BE2C (cell line): ENCODE results near the gene ZNF549.

Source experiments
- DNase-seq: peaks from one replicate; pipeline ENCODE4 v3.0.0-alpha.2; 2020
- H3K27me3 ChIP-seq: fragments of 250-450 bp; sonication (Bioruptor Pico); 2 replicates; pipeline ENCODE4 v1.5.1; 2020; ENCODE audit warnings: mild to moderate bottlenecking
- H3K36me3 ChIP-seq: fragments of 250-450 bp; sonication (Bioruptor Pico); 2 replicates; pipeline ENCODE4 v1.5.1; 2020; ENCODE audit warnings: mild to moderate bottlenecking
- H3K4me1 ChIP-seq: fragments of 250-450 bp; sonication (Bioruptor Pico); 2 replicates; pipeline ENCODE4 v1.5.1; 2020
- H3K4me3 ChIP-seq: 2 replicates; pipeline ENCODE4 v1.5.1; 2011; ENCODE audit warnings: low read depth, low read length
- H3K9me3 ChIP-seq: fragments of 250-450 bp; sonication (Bioruptor Pico); 2 replicates; pipeline ENCODE4 v1.5.1; 2020
- TF ChIP-seq, protein P1 (sequence below): IDR thresholded peaks from 2 replicates; pipeline ENCODE4 v1.5.1; 2012; ENCODE audit warnings: mild to moderate bottlenecking, low read depth, low read length

ZNF549 gene

DNA sequence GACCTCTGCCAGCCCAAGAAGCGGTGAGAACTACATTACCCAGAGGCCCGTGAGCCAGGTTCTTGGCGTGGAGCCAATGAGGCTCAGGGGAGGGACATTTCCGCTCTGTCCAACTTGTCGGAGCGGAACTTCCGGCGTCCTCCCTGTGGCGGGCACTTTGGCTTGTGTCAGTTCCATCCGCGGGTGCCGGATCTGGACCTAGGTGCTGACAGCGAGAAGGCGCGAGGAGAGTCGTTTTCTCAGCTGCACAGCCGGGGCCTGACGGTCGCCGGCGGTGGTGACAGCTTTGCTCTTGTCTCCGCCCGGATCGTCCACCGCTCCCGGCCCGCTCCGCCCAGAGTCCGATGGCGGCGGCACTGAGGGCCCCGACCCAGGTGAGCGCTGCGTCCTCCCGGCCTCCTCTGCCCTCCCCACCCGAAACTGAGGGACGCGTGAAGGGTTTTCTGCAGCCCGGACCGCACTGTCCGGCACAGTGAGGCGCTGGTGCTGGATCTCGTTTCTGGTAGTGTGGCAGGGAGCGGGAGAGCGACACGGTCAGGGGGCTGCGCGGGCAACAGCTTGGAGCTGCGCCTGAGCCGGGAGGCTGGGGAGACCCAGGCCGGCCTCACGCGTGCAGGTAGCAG is 72.7 kb downstream of the ZNF549 start, which contains the start of gene ZNF530:
TSS of gene ZNF530 (plus strand) at position 125 of the 623 bp plus-strand sequence. CDS start 4,461 bp downstream, outside the sequence.
- TF ChIP-seq, protein P1, sequence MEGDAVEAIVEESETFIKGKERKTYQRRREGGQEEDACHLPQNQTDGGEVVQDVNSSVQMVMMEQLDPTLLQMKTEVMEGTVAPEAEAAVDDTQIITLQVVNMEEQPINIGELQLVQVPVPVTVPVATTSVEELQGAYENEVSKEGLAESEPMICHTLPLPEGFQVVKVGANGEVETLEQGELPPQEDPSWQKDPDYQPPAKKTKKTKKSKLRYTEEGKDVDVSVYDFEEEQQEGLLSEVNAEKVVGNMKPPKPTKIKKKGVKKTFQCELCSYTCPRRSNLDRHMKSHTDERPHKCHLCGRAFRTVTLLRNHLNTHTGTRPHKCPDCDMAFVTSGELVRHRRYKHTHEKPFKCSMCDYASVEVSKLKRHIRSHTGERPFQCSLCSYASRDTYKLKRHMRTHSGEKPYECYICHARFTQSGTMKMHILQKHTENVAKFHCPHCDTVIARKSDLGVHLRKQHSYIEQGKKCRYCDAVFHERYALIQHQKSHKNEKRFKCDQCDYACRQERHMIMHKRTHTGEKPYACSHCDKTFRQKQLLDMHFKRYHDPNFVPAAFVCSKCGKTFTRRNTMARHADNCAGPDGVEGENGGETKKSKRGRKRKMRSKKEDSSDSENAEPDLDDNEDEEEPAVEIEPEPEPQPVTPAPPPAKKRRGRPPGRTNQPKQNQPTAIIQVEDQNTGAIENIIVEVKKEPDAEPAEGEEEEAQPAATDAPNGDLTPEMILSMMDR = no peak
- peak; percentile 94 for DNase-seq
- no peaks in the 10 kb centered on the region; the same call in 1 of the 2 replicates for H3K9me3 ChIP-seq
- no peaks in the 10 kb centered on the region for H3K27me3 ChIP-seq
- H3K4me3 ChIP-seq = peak within 1 kb of the TSS; percentile 89
- no peaks in the 10 kb centered on the region; the same call in 1 of the 2 replicates for H3K4me1 ChIP-seq
- H3K36me3 ChIP-seq = peaks cover 7% of the 10 kb centered on the region

GRCh38 chr19:57606931-57607330 is 79.8 kb downstream of the ZNF549 start:
- Histone ChIP-seq H3K27me3 (no peaks in the 10 kb centered on the region), H3K9me3 (no peaks in the 10 kb centered on the region), H3K4me1 (no peaks in the 10 kb centered on the region), H3K36me3 (peaks cover 34% of the 10 kb centered on the region), H3K4me3 (no peak overlapping the region)
- no peak for DNase-seq
- TF ChIP-seq, protein P1 = no peak
